GM12878 (cell line): Measurements from ENCODE around the gene ROBO1. TPM values are rescaled to one million over a fixed set of nuclear protein-coding genes. Genes with fewer than 3 reads are reported as not detected.

Experiments used
- ATAC-seq: fragments of 200-7000 bp; cut with Tn5 transposase; 3 replicates; pipeline ENCODE4 v1.9.1; 2020; ENCODE audit warnings: mild to moderate bottlenecking, moderate library complexity
- BruUV-seq: library from RNA; stranded (reverse); fragments of 400-500 nt; replicated peaks from 2 replicates; lab custom pipeline; 2021; lab: Mats Ljungman, UMichigan
- CTCF ChIA-PET: fragments of 300-600 bp; sonication (Branson Sonifier 250); formaldehyde crosslinking; extraction: SDS; loops from one replicate; lab custom pipeline; 2021; ENCODE audit warnings: inconsistent platforms; lab: Yijun Ruan, JAX
- POLR2A ChIA-PET: fragments of 350-600 bp; formaldehyde crosslinking; extraction: SDS; loops from one replicate; lab custom pipeline; 2021; ENCODE audit warnings: inconsistent platforms; lab: Charles Lee
- RAD21 ChIA-PET: fragments of 300-600 bp; sonication (Branson Sonifier 250); formaldehyde crosslinking; loops from one replicate; lab custom pipeline; 2023; ENCODE audit warnings: antibody characterized with exemption; ENCODE audit not compliant: unreplicated experiment; lab: Charles Lee
- SMC1A ChIA-PET: fragments of 300-600 bp; sonication (Branson Sonifier 250); formaldehyde crosslinking; loops from one replicate; lab custom pipeline; 2023; ENCODE audit not compliant: unreplicated experiment, uncharacterized antibody; lab: Charles Lee
- DNase-seq: peaks from one replicate; pipeline ENCODE4 v3.0.0-alpha.2; 2011; ENCODE audit warnings: low read depth, low spot score
- FAIRE-seq: peaks from 3 replicates; lab custom pipeline; 2011; peaks lifted over from hg19 to GRCh38; lab: Jason Lieb, UNC
- H2AFZ ChIP-seq: 2 replicates; pipeline ENCODE4 v1.6.0; 2011; ENCODE audit warnings: low read depth, low read length, control low read depth; ENCODE audit not compliant: control insufficient read depth
- H3K27ac ChIP-seq: 2 replicates; pipeline ENCODE4 v1.5.1; 2011; ENCODE audit warnings: control low read depth; ENCODE audit not compliant: control insufficient read depth, insufficient read depth
- H3K27me3 ChIP-seq, 2 experiments: replicated peaks in 1 of 2; 2 replicates each; pipeline versions ENCODE4 v1.6.0 to v1.6.1; 2011; ENCODE audit warnings: low read length in 1 of 2; ENCODE audit not compliant: control insufficient read depth in 2 of 2, insufficient read depth in 2 of 2
- H3K36me3 ChIP-seq, 2 experiments: 2 replicates each; pipeline ENCODE4 v1.5.1; 2011; ENCODE audit warnings: low read length in 1 of 2; ENCODE audit not compliant: control insufficient read depth in 2 of 2, insufficient read depth in 2 of 2
- H3K4me1 ChIP-seq: 2 replicates; pipeline ENCODE4 v1.6.1; 2011; ENCODE audit warnings: mild to moderate bottlenecking, low read length, moderate library complexity, mixed read lengths; ENCODE audit not compliant: control insufficient read depth, insufficient read depth
- H3K4me2 ChIP-seq: 2 replicates; pipeline ENCODE4 v1.6.0; 2011; ENCODE audit warnings: control low read depth; ENCODE audit not compliant: control insufficient read depth, insufficient read depth
- H3K4me3 ChIP-seq: fragments of 200-600 bp; sonication (generic); 2 replicates; pipeline ENCODE4 v1.5.1; 2016
- H3K79me2 ChIP-seq: 2 replicates; pipeline ENCODE4 v1.6.0; 2011; ENCODE audit warnings: low read length; ENCODE audit not compliant: control insufficient read depth, insufficient read depth
- H3K9ac ChIP-seq: 2 replicates; pipeline ENCODE4 v1.8.0; 2011; ENCODE audit warnings: low read length, control low read depth, mixed read lengths; ENCODE audit not compliant: control insufficient read depth, insufficient read depth
- H3K9me3 ChIP-seq: replicated peaks from 3 replicates; pipeline ENCODE4 v1.5.1; 2011; ENCODE audit warnings: mild to moderate bottlenecking, low read length; ENCODE audit not compliant: control insufficient read depth, insufficient read depth
- H4K20me1 ChIP-seq: 2 replicates; pipeline ENCODE4 v1.6.0; 2011; ENCODE audit not compliant: control insufficient read depth, insufficient read depth
- CBFB ChIP-seq: IDR thresholded peaks from 2 replicates; pipeline ENCODE4 v1.6.1; 2016; ENCODE audit warnings: antibody characterized with exemption, low read depth
- CREB1 ChIP-seq: IDR thresholded peaks from 2 replicates; pipeline ENCODE4 v1.6.1; 2012; ENCODE audit warnings: low read depth, mild to moderate bottlenecking, inconsistent platforms
- KAT2A ChIP-seq: conservative IDR thresholded peaks from 2 replicates; pipeline ENCODE4 v1.6.1; 2011; ENCODE audit warnings: low read depth, low read length; ENCODE audit not compliant: control insufficient read depth
- KDM1A ChIP-seq: fragments of 200-600 bp; sonication (generic); IDR thresholded peaks from 2 replicates; pipeline ENCODE4 v1.6.1; 2016; ENCODE audit warnings: borderline replicate concordance
- MEF2B ChIP-seq: fragments of 450-650 bp; IDR thresholded peaks from 2 replicates; pipeline ENCODE4 v1.6.1; 2018; ENCODE audit warnings: mild to moderate bottlenecking, moderate library complexity; ENCODE audit not compliant: partially characterized antibody, poor library complexity, severe bottlenecking
- MYB ChIP-seq: fragments of 150-350 bp; IDR thresholded peaks from 2 replicates; pipeline ENCODE4 v1.6.1; 2014; ENCODE audit warnings: mild to moderate bottlenecking, low read depth, low read length, borderline replicate concordance
- MYC ChIP-seq: IDR thresholded peaks from 2 replicates; pipeline ENCODE4 v1.6.1; 2011; ENCODE audit warnings: mild to moderate bottlenecking, low read length, moderate library complexity, inconsistent platforms; ENCODE audit not compliant: insufficient read depth, insufficient replicate concordance, insufficient read length, severe bottlenecking
- NFIC ChIP-seq: IDR thresholded peaks from 2 replicates; pipeline ENCODE4 v1.6.1; 2012; ENCODE audit warnings: low read depth, mild to moderate bottlenecking, inconsistent platforms, low read length, moderate library complexity
- NR2C2 ChIP-seq: IDR thresholded peaks from 2 replicates; pipeline ENCODE4 v1.6.1; 2011; ENCODE audit warnings: borderline replicate concordance, low read depth; ENCODE audit not compliant: control insufficient read depth, insufficient read length
- ZZZ3 ChIP-seq: IDR thresholded peaks from 2 replicates; pipeline ENCODE4 v1.6.1; 2011; ENCODE audit warnings: low read depth; ENCODE audit not compliant: control insufficient read depth, insufficient read length
- WGBS: methylation state at CpG from one replicate; pipeline ENCODE4 v1.1.6; 2016; ENCODE audit warnings: low lambda C conversion rate; ENCODE audit not compliant: insufficient replicate concordance, insufficient coverage; ENCODE audit errors: missing lambda C conversion rate; 5-methylcytosine and 5-hydroxymethylcytosine counted together
- in situ Hi-C: fragments of 300-500 bp; cut with MboI; formaldehyde crosslinking; loops from 9 replicates; pipeline ENCODE4 v1.14.3; 2018; ENCODE audit warnings: mixed read lengths
- intact Hi-C: fragments of 100-400 bp; cut with micrococcal nuclease; formaldehyde crosslinking; loops from one replicate; pipeline ENCODE4 v1.14.2; 2022; ENCODE audit not compliant: unreplicated experiment
- polyA plus RNA-seq, 11 experiments: library from polyadenylated mRNA; depleted of rRNA in 4 of 11; unstranded in 6 of 11; stranded (reverse) in 5 of 11; fragments of >200 nt; fragmentation: Nextera tagmentation in 4 of 11; fragmentation: Illumina TruSeq in 1 of 11; extraction: Ambion mirVana in 4 of 11; extraction: Trizol in 1 of 11; gene quantifications; 1 replicate in 1 of 11; 2 replicates in 10 of 11; pipeline versions ENCODE4 v1.2.1 to v1.2.3, GENCODE V29; 2011 to 2016; ENCODE audit warnings: inconsistent platforms in 2 of 11, missing spikeins in 2 of 11, low read depth in 1 of 11
- total RNA-seq, 4 experiments: library from RNA; depleted of rRNA in 3 of 4; stranded (reverse); fragments of >200 nt in 3 of 4; fragmentation: Illumina TruSeq in 1 of 4; extraction: Trizol in 1 of 4; gene quantifications; 2 replicates each; pipeline versions ENCODE4 v1.2.1 to v1.2.3, GENCODE V29; 2013 to 2021
- TF ChIP-seq, protein P1 (sequence below): IDR thresholded peaks from 2 replicates; pipeline ENCODE4 v1.6.1; 2012; ENCODE audit warnings: low read depth, low read length, improper control_type of control experiment
- TF ChIP-seq, protein P2 (sequence below): IDR thresholded peaks from 2 replicates; pipeline ENCODE4 v1.6.1; 2012; ENCODE audit warnings: low read length, inconsistent platforms
- TF ChIP-seq, protein P3 (sequence below): fragments of 450-650 bp; IDR thresholded peaks from 2 replicates; pipeline ENCODE4 v1.6.1; 2016; ENCODE audit warnings: mild to moderate bottlenecking

The ROBO1 gene
- total and polyA plus RNA-seq, 10 of the 15 experiments (the other 5 are each of a cell fraction or from before 2014, with no cell fraction given), result 0.29 to 46.5 (median 1.2) TPM

DNA sequence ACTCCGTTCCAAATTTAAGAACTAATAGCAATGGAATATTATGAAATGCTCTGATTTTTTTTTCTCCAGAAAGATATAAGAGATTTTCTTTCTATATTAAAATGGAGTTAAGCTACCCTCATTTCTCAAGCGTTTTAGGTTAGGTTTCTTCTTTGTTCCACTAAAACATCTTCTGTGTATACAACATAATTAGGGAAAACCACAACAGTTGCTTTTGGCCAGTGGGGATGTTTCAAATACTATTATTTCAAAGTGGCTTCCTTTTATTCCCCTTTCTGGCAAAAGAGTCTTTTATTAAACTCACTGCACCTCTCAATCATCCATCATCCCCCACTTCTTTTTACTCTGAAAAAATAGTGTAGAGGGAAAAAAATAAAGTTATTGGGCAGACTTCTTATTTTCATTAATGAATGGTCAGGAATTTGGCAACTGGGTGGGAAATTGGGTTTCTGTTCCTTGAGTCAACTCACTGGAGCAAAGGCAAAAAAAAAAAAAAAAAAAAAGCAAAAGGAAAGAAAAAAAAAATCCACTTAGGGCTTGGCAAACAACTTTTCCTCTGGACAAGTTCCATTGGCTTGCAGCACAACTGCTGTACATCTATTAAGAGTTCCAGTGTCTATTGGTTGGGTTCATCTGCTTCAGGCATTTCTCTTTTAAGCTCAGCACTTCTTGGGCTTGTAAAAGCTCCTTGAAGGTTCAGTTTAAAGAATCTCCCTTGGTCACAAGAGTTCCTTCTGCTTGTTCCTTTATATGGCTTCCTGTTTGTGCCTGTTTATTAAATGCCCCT is 963.4 kb downstream of the ROBO1 start:
- no peak overlapping the region for H3K4me2 ChIP-seq
- CTCF ChIA-PET, result interaction anchor here (0.7 to 2.2 kb wide), 2 partner anchors 10 to 122 kb away, joined by 3 to 8 read pairs; no protein-coding TSS in a partner anchor
- TF ChIP-seq, protein P1, sequence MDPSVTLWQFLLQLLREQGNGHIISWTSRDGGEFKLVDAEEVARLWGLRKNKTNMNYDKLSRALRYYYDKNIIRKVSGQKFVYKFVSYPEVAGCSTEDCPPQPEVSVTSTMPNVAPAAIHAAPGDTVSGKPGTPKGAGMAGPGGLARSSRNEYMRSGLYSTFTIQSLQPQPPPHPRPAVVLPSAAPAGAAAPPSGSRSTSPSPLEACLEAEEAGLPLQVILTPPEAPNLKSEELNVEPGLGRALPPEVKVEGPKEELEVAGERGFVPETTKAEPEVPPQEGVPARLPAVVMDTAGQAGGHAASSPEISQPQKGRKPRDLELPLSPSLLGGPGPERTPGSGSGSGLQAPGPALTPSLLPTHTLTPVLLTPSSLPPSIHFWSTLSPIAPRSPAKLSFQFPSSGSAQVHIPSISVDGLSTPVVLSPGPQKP, result no peak
- TF ChIP-seq ZZZ3 (no peak), CREB1 (no peak), NFIC (no peak), KAT2A (no peak), MYB (no peak), NR2C2 (no peak), MEF2B (no peak), CBFB (no peak), MYC (no peak), KDM1A (no peak)
- TF ChIP-seq, protein P2, sequence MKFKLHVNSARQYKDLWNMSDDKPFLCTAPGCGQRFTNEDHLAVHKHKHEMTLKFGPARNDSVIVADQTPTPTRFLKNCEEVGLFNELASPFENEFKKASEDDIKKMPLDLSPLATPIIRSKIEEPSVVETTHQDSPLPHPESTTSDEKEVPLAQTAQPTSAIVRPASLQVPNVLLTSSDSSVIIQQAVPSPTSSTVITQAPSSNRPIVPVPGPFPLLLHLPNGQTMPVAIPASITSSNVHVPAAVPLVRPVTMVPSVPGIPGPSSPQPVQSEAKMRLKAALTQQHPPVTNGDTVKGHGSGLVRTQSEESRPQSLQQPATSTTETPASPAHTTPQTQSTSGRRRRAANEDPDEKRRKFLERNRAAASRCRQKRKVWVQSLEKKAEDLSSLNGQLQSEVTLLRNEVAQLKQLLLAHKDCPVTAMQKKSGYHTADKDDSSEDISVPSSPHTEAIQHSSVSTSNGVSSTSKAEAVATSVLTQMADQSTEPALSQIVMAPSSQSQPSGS, result no peak
- TF ChIP-seq, protein P3, sequence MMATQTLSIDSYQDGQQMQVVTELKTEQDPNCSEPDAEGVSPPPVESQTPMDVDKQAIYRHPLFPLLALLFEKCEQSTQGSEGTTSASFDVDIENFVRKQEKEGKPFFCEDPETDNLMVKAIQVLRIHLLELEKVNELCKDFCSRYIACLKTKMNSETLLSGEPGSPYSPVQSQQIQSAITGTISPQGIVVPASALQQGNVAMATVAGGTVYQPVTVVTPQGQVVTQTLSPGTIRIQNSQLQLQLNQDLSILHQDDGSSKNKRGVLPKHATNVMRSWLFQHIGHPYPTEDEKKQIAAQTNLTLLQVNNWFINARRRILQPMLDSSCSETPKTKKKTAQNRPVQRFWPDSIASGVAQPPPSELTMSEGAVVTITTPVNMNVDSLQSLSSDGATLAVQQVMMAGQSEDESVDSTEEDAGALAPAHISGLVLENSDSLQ, result no peak
- TF ChIP-seq, all 136 proteins: peak for 0
- Histone ChIP-seq H3K9ac (no peak overlapping the region), H3K4me3 (no peak overlapping the region), H4K20me1 (no peaks in the 10 kb centered on the region), H3K79me2 (no peaks in the 10 kb centered on the region; the same call in 1 of the 2 replicates), H3K27me3 (no peaks in the 10 kb centered on the region), H3K9me3 (no peaks in the 10 kb centered on the region), H3K4me1 (no peaks in the 10 kb centered on the region), H2AFZ (no peak overlapping the region), H3K27ac (no peak overlapping the region), H3K36me3 (no peaks in the 10 kb centered on the region)
- no TSS peak for BruUV-seq
- in situ Hi-C loops (no loop called here), intact Hi-C loops (no loop called here)
- POLR2A ChIA-PET, result interaction anchor here (0.7 to 1.3 kb wide), 2 partner anchors 13 to 55 kb away, joined by 4 to 7 read pairs; no protein-coding TSS in a partner anchor
- DNase-seq (no peak), FAIRE-seq (no peak), ATAC-seq (no peak)
- WGBS, result 21% methylated on average over 2 of the region's 2 CpGs
- SMC1A ChIA-PET, result interaction anchor here (0.9 to 3.8 kb wide), 15 partner anchors 9 to 184 kb away, joined by 3 to 26 read pairs (median 4); no protein-coding TSS in a partner anchor
- RAD21 ChIA-PET, result interaction anchor here (0.7 to 2.6 kb wide), 9 partner anchors 9 to 1078 kb away, joined by 3 to 11 read pairs (median 3); no protein-coding TSS in a partner anchor
